Right ventricle myocardium inferior (tissue), 1 donor: ENCODE results near the gene SLC25A26. TPM values are rescaled to one million over a fixed set of nuclear protein-coding genes. Genes with fewer than 3 reads are reported as not detected.

Experiments used
- ATAC-seq: fragments of 200-7000 bp; cut with Tn5 transposase; one replicate; pipeline ENCODE4 v1.9.1; 2020; ENCODE audit warnings: mild to moderate bottlenecking, moderate library complexity
- DNase-seq: peaks from one replicate; pipeline ENCODE4 v3.0.0; 2021; ENCODE audit errors: missing footprints
- intact Hi-C: fragments of 100-400 bp; cut with DNase I; formaldehyde crosslinking; loops from one replicate; pipeline ENCODE4 v1.11.0; 2022
- long read RNA-seq: library from polyadenylated mRNA; unstranded; transcript quantifications from one replicate; pipeline ENCODE4 v2.0.0, GENCODE V29; 2021
- total RNA-seq: library from RNA; stranded (reverse); fragmentation: NEBNext Ultra II Directional; extraction: Animal tissue kit (Norgen Biotek cat#: 25700); gene quantifications from one replicate; pipeline ENCODE4 v1.2.1, GENCODE V29; 2021
- donor health status: DM: no; HTN: yes; CAD: no; lungs with severe emphysema.

Gene SLC25A26
- 45.9 TPM for total RNA-seq
- long read RNA-seq, partial matches to known transcripts, result 20 of 29 reads
- long read RNA-seq, other reads (novel, unspliced or antisense), result 6 of 29 reads

- peak; percentile 99 for ATAC-seq
- DNase-seq, result peak; percentile 96
- intact Hi-C loops, result no loop called here
Measured at GRCh38 chr3:66220602-66221377, at the start of gene SLC25A26. TSS of gene SLC25A26 (plus strand) at chr3:66221001. CDS start at chr3:66221095, 94 bp downstream.

- intact Hi-C loops, result no loop called here
- DNase-seq, result no peak
- no peak for ATAC-seq
Measured at GRCh38 chr3:66172394-66172793, 48.4 kb upstream of the SLC25A26 start.

GRCh38 chr3:66177026-66177425 is 43.8 kb upstream of the SLC25A26 start:
- DNase-seq (no peak), ATAC-seq (peak; percentile 71)

GRCh38 chr3:66178206-66178605 is 42.6 kb upstream of the SLC25A26 start:
- intact Hi-C loops, result no loop called here
- DNase-seq, result no peak
- no peak for ATAC-seq

More at GRCh38 chr3:66177026-66177425, 43.8 kb upstream of the SLC25A26 start:
- intact Hi-C loops, result no loop called here

- DNase-seq, result no peak
- intact Hi-C loops, result loop anchor here (5.0 kb wide), 1 partner anchor 142 kb away; the partner anchor contains the start of gene MAGI1
- no peak for ATAC-seq
Measured at GRCh38 chr3:66179793-66180192, 41.0 kb upstream of the SLC25A26 start.

GRCh38 chr3:66181764-66182163 is 39.0 kb upstream of the SLC25A26 start:
- DNase-seq (no peak), ATAC-seq (peak; percentile 65)
- intact Hi-C loops, result loop anchor here (5.0 kb wide), 1 partner anchor 144 kb away; the partner anchor contains the start of gene MAGI1

GRCh38 chr3:66182246-66182645 is 38.6 kb upstream of the SLC25A26 start:
- intact Hi-C loops, result loop anchor here (5.0 kb wide), 1 partner anchor 145 kb away; the partner anchor contains the start of gene MAGI1
- ATAC-seq (peak; percentile 3), DNase-seq (no peak)

GRCh38 chr3:66186545-66186944 is 34.3 kb upstream of the SLC25A26 start:
- intact Hi-C loops, result no loop called here
- no peak for DNase-seq
- ATAC-seq, result no peak

GRCh38 chr3:66195347-66195783 is 25.4 kb upstream of the SLC25A26 start:
- ATAC-seq (peak; percentile 67), DNase-seq (peak; percentile 81)
- intact Hi-C loops, result loop anchor here (5.0 kb wide), 3 partner anchors 43 to 408 kb away; partner anchors contain the start of gene MAGI1

- ATAC-seq (no peak), DNase-seq (no peak)
- intact Hi-C loops, result loop anchor here (5.0 kb wide), 3 partner anchors 44 to 409 kb away; partner anchors contain the start of gene MAGI1
Measured at GRCh38 chr3:66196633-66197032, 24.2 kb upstream of the SLC25A26 start.

- ATAC-seq (no peak), DNase-seq (no peak)
- intact Hi-C loops, result loop anchor here (5.0 kb wide), 3 partner anchors 46 to 411 kb away; partner anchors contain the start of gene MAGI1
Measured at GRCh38 chr3:66198437-66199088, 22.2 kb upstream of the SLC25A26 start.

GRCh38 chr3:66199089-66199473 is 21.7 kb upstream of the SLC25A26 start:
- DNase-seq, result no peak
- intact Hi-C loops, result loop anchor here (5.0 kb wide), 3 partner anchors 47 to 412 kb away; partner anchors contain the start of gene MAGI1
- no peak for ATAC-seq

GRCh38 chr3:66200147-66200546 is 20.7 kb upstream of the SLC25A26 start:
- ATAC-seq (no peak), DNase-seq (no peak)
- intact Hi-C loops, result no loop called here

- ATAC-seq, result no peak
- no peak for DNase-seq
- intact Hi-C loops, result no loop called here
Measured at GRCh38 chr3:66200786-66201185, 20.0 kb upstream of the SLC25A26 start.

GRCh38 chr3:66203275-66203674 is 17.5 kb upstream of the SLC25A26 start:
- DNase-seq (no peak), ATAC-seq (no peak)
- intact Hi-C loops, result no loop called here

- intact Hi-C loops, result no loop called here
- no peak for DNase-seq
- ATAC-seq, result no peak
Measured at GRCh38 chr3:66206806-66207205, 14.0 kb upstream of the SLC25A26 start.

- intact Hi-C loops, result no loop called here
- DNase-seq (no peak), ATAC-seq (no peak)
Measured at GRCh38 chr3:66208189-66208588, 12.6 kb upstream of the SLC25A26 start.

GRCh38 chr3:66210687-66211295 is 10.0 kb upstream of the SLC25A26 start:
- ATAC-seq, result no peak
- no peak for DNase-seq
- intact Hi-C loops, result no loop called here

- ATAC-seq (no peak), DNase-seq (no peak)
- intact Hi-C loops, result no loop called here
Measured at GRCh38 chr3:66211779-66212178, 9.0 kb upstream of the SLC25A26 start.
